OCI-LY1 (cell line): ENCODE measurements around the gene C1QTNF9B.
"Not testable (repeated sequence)": the region's sequence is repeated elsewhere in the genome, so short reads cannot be mapped to it uniquely, and the experiment has no call there.

Source experiments
- H2AFZ ChIP-seq: fragments of 200-600 bp; sonication (generic), shearing (Covaris generic); 2 replicates; pipeline ENCODE4 v1.6.0; 2014; ENCODE audit warnings: antibody characterized with exemption, mild to moderate bottlenecking, low read length
- H3F3A ChIP-seq: fragments of 200-600 bp; sonication (generic), shearing (Covaris generic); 2 replicates; pipeline ENCODE4 v1.6.0; 2014; ENCODE audit warnings: mild to moderate bottlenecking, antibody characterized with exemption, low read length, moderate library complexity; ENCODE audit not compliant: insufficient read depth
- H3K27ac ChIP-seq: fragments of 200-600 bp; sonication (generic); 2 replicates; pipeline ENCODE4 v1.5.1; 2014; ENCODE audit warnings: low read length, mixed run types, mild to moderate bottlenecking, low read depth; ENCODE audit not compliant: poor library complexity, severe bottlenecking
- H3K27me3 ChIP-seq: fragments of 200-600 bp; sonication (generic); 2 replicates; pipeline ENCODE4 v1.6.0; 2014; ENCODE audit warnings: antibody characterized with exemption, mild to moderate bottlenecking, low read length, moderate library complexity; ENCODE audit not compliant: insufficient read depth
- H3K36me3 ChIP-seq: fragments of 200-600 bp; sonication (generic); 2 replicates; pipeline ENCODE4 v1.6.1; 2014; ENCODE audit warnings: mild to moderate bottlenecking, antibody characterized with exemption, low read length, moderate library complexity, mixed read lengths; ENCODE audit not compliant: insufficient read depth
- H3K4me1 ChIP-seq: fragments of 200-600 bp; sonication (generic); 2 replicates; pipeline ENCODE4 v1.5.1; 2014; ENCODE audit warnings: mild to moderate bottlenecking, low read length, moderate library complexity; ENCODE audit not compliant: insufficient read depth, severe bottlenecking
- H3K4me2 ChIP-seq: fragments of 200-600 bp; sonication (generic), shearing (Covaris generic); 2 replicates; pipeline ENCODE4 v1.6.1; 2014; ENCODE audit warnings: low read length
- H3K4me3 ChIP-seq: fragments of 200-600 bp; sonication (generic); 2 replicates; pipeline ENCODE4 v1.5.1; 2014; ENCODE audit warnings: low read length, low read depth, mild to moderate bottlenecking, mixed read lengths; ENCODE audit not compliant: poor library complexity, severe bottlenecking
- H3K79me2 ChIP-seq: fragments of 200-600 bp; shearing (Covaris generic); 2 replicates; pipeline ENCODE4 v1.6.1; 2016; ENCODE audit warnings: mixed run types, low read length, mixed read lengths; ENCODE audit not compliant: insufficient read depth
- H3K9ac ChIP-seq: fragments of 200-600 bp; sonication (generic), shearing (Covaris generic); 2 replicates; pipeline ENCODE4 v1.6.1; 2014; ENCODE audit warnings: mild to moderate bottlenecking, low read length, mixed read lengths
- H3K9me2 ChIP-seq: fragments of 200-600 bp; sonication (generic), shearing (Covaris generic); 2 replicates; pipeline ENCODE4 v1.6.1; 2014; ENCODE audit warnings: low read depth, mild to moderate bottlenecking, low read length, mixed read lengths
- H3K9me3 ChIP-seq: fragments of 200-600 bp; shearing (Covaris generic); 2 replicates; pipeline ENCODE4 v1.6.1; 2014; ENCODE audit warnings: low read length, mixed read lengths
- H4K20me1 ChIP-seq: fragments of 200-600 bp; sonication (generic), shearing (Covaris generic); 2 replicates; pipeline ENCODE4 v1.6.0; 2016; ENCODE audit warnings: mild to moderate bottlenecking, low read length; ENCODE audit not compliant: insufficient read depth
- EZH2 ChIP-seq: fragments of 200-600 bp; sonication (generic), shearing (Covaris generic); IDR thresholded peaks from 2 replicates; pipeline ENCODE4 v1.8.0; 2017; ENCODE audit warnings: borderline replicate concordance, mixed run types, mild to moderate bottlenecking, antibody characterized with exemption, low read length, moderate library complexity, mixed read lengths
- TF ChIP-seq, protein P1 (sequence below): fragments of 200-600 bp; sonication (generic), shearing (Covaris generic); IDR thresholded peaks from 2 replicates; pipeline ENCODE4 v1.5.1; 2017; ENCODE audit warnings: mild to moderate bottlenecking, antibody characterized with exemption, low read length, moderate library complexity, mixed read lengths

C1QTNF9B gene

DNA sequence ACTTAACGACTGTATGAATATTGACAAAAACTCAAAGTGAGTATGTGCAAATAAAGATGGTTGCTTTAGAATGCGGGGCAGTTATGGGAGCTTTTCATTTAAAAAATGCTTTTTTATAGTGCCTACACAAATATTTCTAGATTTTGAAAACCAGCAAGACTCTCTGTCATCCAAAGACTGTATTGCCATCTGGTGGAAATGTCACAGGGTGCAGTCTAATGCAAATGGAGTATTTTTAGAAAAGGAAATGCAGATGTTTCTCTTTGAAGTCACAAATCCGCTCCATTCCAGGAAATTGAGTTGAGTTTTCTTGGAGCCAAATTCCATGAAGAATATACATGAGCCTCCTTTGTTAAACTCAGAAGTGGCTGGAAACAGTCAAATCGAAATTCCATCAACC lies 2.3 kb upstream of the C1QTNF9B start:
- TF ChIP-seq, protein P1, sequence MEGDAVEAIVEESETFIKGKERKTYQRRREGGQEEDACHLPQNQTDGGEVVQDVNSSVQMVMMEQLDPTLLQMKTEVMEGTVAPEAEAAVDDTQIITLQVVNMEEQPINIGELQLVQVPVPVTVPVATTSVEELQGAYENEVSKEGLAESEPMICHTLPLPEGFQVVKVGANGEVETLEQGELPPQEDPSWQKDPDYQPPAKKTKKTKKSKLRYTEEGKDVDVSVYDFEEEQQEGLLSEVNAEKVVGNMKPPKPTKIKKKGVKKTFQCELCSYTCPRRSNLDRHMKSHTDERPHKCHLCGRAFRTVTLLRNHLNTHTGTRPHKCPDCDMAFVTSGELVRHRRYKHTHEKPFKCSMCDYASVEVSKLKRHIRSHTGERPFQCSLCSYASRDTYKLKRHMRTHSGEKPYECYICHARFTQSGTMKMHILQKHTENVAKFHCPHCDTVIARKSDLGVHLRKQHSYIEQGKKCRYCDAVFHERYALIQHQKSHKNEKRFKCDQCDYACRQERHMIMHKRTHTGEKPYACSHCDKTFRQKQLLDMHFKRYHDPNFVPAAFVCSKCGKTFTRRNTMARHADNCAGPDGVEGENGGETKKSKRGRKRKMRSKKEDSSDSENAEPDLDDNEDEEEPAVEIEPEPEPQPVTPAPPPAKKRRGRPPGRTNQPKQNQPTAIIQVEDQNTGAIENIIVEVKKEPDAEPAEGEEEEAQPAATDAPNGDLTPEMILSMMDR = peak; percentile 48; the same call in 1 of the 2 replicates
- no peak for TF ChIP-seq EZH2
- no peaks in the 10 kb centered on the region for H4K20me1 ChIP-seq
- H2AFZ ChIP-seq = no peak overlapping the region
- H3K27me3 ChIP-seq = no peaks in the 10 kb centered on the region
- H3K4me2 ChIP-seq = no peak overlapping the region
- H3K9ac ChIP-seq = no peak overlapping the region
- H3K4me1 ChIP-seq = no peaks in the 10 kb centered on the region
- H3K4me3 ChIP-seq = no peak overlapping the region
- no peaks in the 10 kb centered on the region for H3K36me3 ChIP-seq
- H3F3A ChIP-seq = no peaks in the 10 kb centered on the region
- no peaks in the 10 kb centered on the region for H3K9me3 ChIP-seq
- no peak overlapping the region for H3K27ac ChIP-seq
- no peaks in the 10 kb centered on the region for H3K79me2 ChIP-seq
- no peaks in the 10 kb centered on the region for H3K9me2 ChIP-seq

DNA sequence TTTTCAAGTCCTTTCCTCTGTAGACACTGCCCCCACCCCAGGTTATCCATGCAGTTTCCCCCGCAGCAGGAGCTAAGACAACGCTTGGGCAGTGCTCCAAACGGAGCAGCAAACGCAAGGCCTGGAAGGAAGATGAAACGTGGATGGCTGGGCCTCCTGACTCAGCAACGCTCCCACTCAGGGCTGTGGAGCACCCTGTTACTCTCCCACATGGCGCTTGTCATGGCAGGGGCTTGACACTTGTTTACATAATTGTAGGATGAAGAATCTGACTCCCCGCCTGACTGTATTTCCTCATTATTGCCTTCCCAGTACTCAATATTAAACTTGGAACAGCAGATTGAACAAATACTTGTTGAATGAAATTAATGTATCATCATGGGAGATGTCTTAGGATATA lies 799 bp upstream of the C1QTNF9B start:
- Histone ChIP-seq H3K27ac (no peak overlapping the region), H3K9ac (no peak overlapping the region), H3F3A (no peaks in the 10 kb centered on the region), H3K27me3 (no peaks in the 10 kb centered on the region), H4K20me1 (no peaks in the 10 kb centered on the region), H3K9me2 (no peaks in the 10 kb centered on the region), H3K36me3 (no peaks in the 10 kb centered on the region), H3K4me2 (no peak overlapping the region), H3K4me3 (no peak overlapping the region), H3K4me1 (no peaks in the 10 kb centered on the region), H3K79me2 (no peaks in the 10 kb centered on the region), H3K9me3 (no peaks in the 10 kb centered on the region), H2AFZ (no peak overlapping the region)
- TF ChIP-seq, protein P1 = no peak
- no peak for TF ChIP-seq EZH2

DNA sequence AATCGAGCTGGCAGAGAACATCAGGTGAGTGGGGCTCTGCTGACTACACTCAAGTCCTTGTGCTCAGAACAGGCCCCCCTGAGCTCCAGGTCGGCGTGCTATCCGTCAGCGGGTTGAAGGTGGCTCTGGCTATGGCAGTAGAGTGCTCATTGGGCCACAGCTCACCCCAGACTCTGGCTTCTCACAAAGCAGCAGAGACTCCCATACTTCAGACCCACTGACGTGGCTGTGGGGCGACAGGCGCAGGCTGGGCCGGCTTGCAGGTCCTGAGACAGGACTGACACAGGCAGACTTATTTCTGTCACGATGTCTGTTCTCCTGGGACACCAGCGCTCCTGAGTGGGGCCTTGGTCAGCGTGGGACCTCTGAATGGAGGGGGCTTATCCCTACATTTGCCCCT lies 2.6 kb downstream of the C1QTNF9B start:
- H3K27me3 ChIP-seq, H3K4me1 ChIP-seq, H2AFZ ChIP-seq, H3K9ac ChIP-seq, H3F3A ChIP-seq, H3K79me2 ChIP-seq, H3K9me2 ChIP-seq, H3K4me2 ChIP-seq, H3K9me3 ChIP-seq, H3K36me3 ChIP-seq, H4K20me1 ChIP-seq, H3K4me3 ChIP-seq, H3K27ac ChIP-seq: not testable (repeated sequence)

DNA sequence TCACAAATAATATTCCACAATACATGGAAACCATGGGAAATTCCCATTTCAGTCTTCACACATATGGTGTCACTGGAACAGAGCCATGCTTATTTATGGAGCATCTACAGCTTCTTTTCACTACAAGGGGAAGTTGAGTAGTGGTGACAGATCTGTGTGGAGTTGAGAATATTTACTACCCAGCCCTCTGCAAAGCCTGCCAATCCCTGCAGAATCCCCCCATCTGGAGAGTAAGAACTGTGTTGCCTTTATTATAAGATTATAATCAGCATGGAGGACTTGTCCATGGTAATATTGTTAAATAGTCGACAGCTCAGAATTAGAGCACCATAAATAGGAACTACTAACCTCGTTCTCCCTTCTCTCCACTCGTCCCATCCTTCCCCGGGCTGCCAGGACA lies 3.5 kb downstream of the C1QTNF9B start:
- not testable (repeated sequence) for H3K4me3 ChIP-seq, H3K9me2 ChIP-seq, H4K20me1 ChIP-seq, H3K36me3 ChIP-seq, H3K79me2 ChIP-seq, H3K4me1 ChIP-seq, H3K9ac ChIP-seq, H3K4me2 ChIP-seq, H3K27me3 ChIP-seq, H3K27ac ChIP-seq, H3K9me3 ChIP-seq, H3F3A ChIP-seq, H2AFZ ChIP-seq
